IPS DF 19.7 (cell line): ENCODE data around the gene TMEM53.

Source experiments
- DNase-seq: peaks from one replicate; pipeline ENCODE4 v3.0.0-alpha.2; 2013; ENCODE audit warnings: low read depth, low spot score

The TMEM53 gene

GRCh38 chr1:44647896-44648295 lies 26.4 kb downstream of the TMEM53 start:
- no peak for DNase-seq

- DNase-seq = no peak
These were observed 27.8 kb downstream of the TMEM53 start for GRCh38 chr1:44646261-44647110.

- DNase-seq = no peak
These were observed 28.6 kb downstream of the TMEM53 start for GRCh38 chr1:44645476-44646244.

- DNase-seq = no peak
These were observed 29.5 kb downstream of the TMEM53 start for GRCh38 chr1:44644806-44645205.

GRCh38 chr1:44643721-44644334 lies 30.5 kb downstream of the TMEM53 start:
- no peak for DNase-seq

- DNase-seq = no peak
These were observed 31.4 kb downstream of the TMEM53 start for GRCh38 chr1:44642925-44643324.

- DNase-seq = no peak
These were observed 32.0 kb downstream of the TMEM53 start for GRCh38 chr1:44642255-44642654.

- no peak for DNase-seq
These were observed 32.9 kb downstream of the TMEM53 start for GRCh38 chr1:44641126-44642102.

- DNase-seq = no peak
These were observed 34.0 kb downstream of the TMEM53 start for GRCh38 chr1:44640200-44640853.

- no peak for DNase-seq
These were observed 36.4 kb downstream of the TMEM53 start for GRCh38 chr1:44637702-44638411.

GRCh38 chr1:44636688-44637598 lies 37.3 kb downstream of the TMEM53 start:
- DNase-seq = no peak

- DNase-seq = no peak
These were observed 38.1 kb downstream of the TMEM53 start for GRCh38 chr1:44636083-44636687.

- no peak for DNase-seq
These were observed 38.8 kb downstream of the TMEM53 start for GRCh38 chr1:44635439-44635838.

GRCh38 chr1:44634606-44635189 lies 39.6 kb downstream of the TMEM53 start:
- DNase-seq = no peak

GRCh38 chr1:44632598-44632997 lies 41.7 kb downstream of the TMEM53 start:
- no peak for DNase-seq

GRCh38 chr1:44631647-44632539 lies 42.4 kb downstream of the TMEM53 start:
- no peak for DNase-seq

GRCh38 chr1:44631333-44631646 lies 43.0 kb downstream of the TMEM53 start:
- DNase-seq = no peak
